CMK (cell line): ENCODE results near the gene SLC17A5.
"Not testable (repeated sequence)": the region's sequence is repeated elsewhere in the genome, so short reads cannot be mapped to it uniquely, and the experiment has no call there.

ENCODE experiments used
- DNase-seq: peaks from one replicate; pipeline ENCODE4 v3.0.0-alpha.2; 2010; ENCODE audit warnings: low read depth

Gene SLC17A5, protein sequence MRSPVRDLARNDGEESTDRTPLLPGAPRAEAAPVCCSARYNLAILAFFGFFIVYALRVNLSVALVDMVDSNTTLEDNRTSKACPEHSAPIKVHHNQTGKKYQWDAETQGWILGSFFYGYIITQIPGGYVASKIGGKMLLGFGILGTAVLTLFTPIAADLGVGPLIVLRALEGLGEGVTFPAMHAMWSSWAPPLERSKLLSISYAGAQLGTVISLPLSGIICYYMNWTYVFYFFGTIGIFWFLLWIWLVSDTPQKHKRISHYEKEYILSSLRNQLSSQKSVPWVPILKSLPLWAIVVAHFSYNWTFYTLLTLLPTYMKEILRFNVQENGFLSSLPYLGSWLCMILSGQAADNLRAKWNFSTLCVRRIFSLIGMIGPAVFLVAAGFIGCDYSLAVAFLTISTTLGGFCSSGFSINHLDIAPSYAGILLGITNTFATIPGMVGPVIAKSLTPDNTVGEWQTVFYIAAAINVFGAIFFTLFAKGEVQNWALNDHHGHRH

DNA sequence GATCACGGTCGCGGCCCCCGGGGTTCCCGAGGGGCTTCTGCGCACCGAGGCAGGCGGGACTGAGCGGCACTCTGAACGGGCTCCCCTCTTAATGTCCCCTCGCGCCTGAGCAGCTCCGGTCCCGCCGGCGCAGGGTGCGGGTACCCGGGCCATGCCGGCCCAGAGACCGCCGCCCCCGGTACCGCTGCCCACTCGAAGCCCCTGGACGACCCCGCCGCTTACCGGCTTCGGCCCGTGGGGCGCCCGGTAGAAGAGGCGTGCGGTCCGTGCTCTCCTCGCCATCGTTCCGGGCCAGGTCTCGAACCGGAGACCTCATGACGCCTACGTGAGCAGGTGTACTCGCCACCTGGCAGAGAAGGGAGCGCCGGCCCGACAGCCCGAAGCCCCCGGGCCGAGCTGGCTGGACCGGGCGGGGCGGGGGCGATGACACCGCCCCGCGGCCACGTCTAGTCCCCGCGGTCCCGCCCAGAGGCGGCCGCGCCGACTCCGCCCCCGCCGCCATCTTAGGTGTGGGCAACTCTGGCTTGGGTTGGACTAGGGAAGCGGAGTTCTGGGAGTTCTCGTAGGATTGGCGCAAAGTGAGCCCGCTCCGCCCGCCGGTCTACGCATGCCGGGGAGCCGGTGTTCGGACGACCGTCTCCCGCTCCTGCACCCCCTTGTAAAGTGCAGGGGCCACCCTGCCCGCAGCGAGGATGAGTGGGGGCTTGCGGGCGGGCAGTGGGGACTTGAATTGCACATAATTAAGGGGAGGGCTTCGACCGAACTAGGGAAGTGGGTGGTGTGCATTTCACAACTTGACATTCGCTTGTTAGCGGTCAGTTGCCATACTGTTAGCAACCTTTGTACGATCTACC lies at the start of gene SLC17A5:
Gene SLC17A5, minus strand, starts transcription at position 422 of the 854 bp plus-strand sequence. Its CDS starts 106 bp downstream, at position 316.
- DNase-seq: peak; percentile 66

DNA sequence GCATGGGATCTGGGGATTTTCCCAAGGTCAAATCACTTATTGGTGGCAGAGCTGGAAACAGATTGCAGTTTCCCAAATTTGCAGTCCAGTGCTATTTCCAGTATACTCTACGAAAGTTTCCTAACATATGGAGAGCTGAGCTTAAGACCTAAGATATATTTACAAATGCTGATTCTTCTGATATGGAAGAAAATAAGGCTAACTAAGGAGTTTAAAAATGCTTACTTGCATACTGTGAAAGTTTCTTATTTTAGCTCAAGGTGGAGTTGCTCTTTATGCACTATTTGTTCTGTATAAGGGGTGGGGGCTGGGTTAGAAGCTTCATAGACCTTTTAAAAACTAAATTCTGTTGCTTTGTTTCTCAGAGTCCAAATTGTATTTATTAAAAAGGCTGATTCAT lies 49.7 kb upstream of the SLC17A5 start:
- DNase-seq: no peak

DNA sequence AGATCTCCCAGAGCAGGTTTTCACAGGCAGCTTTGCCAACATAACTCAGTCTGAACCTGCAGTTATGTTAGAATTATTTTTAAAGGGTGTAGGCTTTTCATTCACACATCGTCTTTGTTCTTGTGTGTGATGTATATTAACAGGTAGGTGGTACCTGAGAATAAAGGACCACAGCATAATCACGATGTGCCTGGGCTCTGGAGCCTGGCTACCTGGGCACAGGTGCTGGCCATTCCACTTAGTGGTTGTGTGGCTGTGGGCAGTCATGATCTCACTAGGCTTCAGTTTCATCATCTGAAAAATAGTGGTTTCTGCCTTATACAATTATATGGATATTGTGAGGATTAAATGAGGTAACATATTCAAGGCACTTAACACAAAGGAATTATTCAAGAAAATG lies 48.7 kb upstream of the SLC17A5 start:
- no peak for DNase-seq

DNA sequence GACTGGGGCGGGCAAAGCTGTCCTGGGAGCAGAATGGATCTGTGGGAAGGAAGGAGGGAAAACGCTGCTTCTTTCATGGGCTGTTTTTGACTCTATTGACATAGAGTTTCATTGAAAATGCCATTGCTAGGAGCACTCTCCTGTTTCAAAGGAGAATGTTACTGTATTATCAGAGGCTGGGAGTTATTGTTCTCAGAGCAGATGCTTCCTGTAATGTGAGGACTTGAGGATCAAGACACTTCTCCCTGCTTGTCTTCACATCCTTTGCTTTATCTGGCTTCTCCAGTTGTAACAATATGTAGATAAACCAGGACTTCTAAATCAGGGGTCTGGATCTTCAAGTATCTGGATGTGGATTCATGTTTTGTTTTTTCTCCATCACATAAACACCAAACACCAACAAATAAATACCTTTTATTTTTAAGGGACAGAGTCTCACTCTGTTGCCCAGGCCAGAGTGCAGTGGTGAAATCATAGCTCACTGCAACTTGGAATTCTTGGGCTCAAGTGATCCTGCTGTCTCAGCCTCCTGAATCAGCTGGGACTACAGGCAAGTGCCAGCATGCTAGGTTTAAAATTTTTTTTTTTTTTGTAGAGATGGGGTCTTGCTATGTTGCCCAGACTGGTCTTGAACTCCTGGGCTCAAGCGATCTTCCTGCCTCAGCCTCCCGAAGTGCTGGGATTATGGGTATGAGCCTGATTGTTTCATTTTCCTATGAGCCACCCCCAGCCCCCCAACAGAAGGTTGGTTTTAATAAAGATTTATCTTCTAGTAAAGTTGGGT lies 46.1 kb upstream of the SLC17A5 start:
- DNase-seq: no peak

DNA sequence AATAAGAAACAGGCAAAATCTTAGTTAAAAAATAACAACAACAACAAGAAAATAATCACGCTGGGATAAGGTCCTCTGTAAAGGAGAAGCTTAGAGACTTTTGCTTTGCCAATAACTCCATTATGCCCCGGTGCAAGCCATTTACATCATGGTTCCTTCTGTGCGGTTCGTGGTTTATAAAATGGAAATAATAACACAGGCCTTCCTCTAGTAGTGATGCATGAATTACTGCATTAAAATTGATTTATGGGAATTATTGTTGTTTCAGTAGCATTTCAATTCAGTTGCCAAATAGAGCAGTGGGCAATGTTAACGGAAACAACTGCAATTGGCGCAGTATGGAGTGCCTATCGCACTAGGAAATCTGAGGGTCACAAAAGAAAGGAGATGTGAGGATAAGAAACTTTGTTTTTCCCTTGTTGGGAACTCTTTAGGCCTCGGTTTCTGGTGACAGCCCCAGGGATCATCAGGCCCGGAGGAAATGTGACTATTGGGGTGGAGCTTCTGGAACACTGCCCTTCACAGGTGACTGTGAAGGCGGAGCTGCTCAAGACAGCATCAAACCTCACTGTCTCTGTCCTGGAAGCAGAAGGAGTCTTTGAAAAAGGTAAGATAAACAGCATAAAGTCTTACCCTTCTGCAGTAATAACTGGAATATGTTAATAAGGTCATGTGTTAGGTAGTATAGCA lies 43.3 kb upstream of the SLC17A5 start:
- no peak for DNase-seq

DNA sequence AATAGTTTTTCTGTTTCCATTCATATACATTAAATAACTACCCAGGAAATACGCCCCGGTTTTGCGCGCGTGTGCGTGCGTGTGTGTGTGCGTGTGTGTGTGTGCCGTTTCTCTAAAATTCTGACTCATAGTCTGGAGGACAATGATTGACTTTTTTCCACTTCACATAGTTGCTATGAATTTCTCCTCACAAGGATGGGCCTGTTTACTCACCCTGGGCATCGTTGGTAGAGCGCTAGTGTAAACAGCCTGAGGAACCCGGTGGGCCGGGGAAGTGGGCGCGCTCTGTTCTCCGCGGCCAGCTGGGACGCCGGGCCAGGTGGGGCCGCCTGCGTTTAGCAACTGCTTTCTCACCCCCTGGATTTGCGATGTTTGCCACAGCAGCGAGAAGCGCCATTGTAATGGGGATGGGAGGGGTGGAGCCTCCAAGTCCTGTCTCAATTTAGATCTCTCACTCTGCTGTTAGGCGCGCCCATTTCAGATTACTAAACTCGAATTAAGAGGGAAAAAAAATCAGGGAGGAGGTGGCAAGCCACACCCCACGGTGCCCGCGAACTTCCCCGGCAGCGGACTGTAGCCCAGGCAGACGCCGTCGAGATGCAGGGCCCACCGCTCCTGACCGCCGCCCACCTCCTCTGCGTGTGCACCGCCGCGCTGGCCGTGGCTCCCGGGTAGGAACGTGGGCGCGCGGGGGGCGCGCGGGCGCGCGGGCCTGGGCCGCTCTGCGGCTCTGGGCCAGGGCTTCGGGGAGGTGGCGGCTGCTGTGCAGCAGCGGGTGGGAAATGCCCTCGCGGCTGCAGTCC lies 42.0 kb upstream of the SLC17A5 start, which contains the start of gene CD109:
Gene CD109, plus strand, starts transcription at position 585 of the 803 bp plus-strand sequence. Its CDS starts 13 bp downstream, at position 598.
- no peak for DNase-seq

DNA sequence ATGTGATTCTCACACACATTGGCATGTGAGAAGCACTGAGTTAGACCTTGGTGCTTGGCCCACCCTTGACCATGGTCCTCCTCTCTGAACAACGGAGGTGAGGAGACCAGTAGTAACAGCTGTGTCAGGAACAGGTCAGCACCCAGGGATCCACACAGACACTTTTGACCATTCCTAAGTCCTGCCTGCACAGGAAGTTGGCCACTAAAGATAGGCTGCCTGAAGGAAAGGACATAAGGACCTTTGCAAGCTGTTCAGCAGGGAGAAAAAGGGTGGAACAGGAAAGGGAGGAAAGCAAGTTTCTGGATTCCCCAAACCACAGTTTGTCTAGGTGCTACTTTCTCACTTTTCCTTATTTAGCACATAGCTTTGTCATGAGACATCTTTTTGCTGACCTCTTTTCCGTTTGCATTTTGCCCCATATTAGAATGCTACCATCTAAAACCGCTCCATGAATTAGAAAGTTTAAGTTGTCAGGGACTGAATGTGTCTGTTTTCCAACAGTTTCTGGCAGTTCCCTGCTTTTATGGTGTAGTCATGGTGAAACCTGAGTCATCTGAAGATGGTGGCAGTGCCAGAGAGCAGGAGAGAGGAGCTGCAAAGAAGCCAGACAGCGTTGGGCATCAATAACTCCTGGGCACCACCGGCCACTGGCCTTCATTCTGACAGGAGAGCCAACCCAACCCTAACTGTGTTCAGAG lies 41.1 kb upstream of the SLC17A5 start:
- no peak for DNase-seq

DNA sequence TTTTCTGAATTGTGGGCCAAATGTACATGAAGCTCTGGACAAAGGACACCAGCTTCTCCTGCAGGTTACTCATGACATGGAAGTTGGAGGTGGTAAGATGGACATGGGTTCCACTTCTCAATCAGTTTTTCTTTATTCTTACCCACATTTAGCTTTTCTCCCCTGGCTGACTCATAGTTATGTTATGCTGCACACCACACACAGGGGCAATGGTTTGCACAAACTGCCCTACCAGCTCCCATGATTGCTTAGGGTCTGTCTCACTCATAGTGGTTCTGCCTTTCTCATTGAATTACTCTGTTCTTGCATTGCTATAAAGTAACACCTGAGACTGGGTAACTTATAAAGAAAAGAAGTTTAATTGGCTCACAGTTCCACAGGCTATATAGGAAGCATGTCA lies 37.7 kb upstream of the SLC17A5 start:
- DNase-seq: no peak

DNA sequence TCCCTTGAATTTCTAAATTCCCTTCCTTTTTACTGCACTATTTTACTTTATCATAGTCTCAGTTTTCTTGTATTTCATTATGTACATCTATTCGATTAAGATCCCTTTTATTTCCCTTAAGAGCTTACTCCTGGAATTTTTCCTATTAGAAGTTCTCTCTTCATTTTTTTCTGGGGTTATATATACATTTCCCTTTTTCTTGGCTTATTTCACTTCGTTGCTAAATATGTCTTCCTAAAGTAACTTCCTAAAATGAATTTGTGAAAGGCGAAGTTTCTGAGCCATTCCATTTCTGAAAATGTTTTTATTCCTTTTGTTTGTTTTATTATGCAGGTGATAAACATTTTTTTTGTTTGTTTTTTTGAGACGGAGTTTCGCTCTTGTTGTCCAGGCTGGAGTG lies 36.3 kb upstream of the SLC17A5 start:
- DNase-seq: no peak

DNA sequence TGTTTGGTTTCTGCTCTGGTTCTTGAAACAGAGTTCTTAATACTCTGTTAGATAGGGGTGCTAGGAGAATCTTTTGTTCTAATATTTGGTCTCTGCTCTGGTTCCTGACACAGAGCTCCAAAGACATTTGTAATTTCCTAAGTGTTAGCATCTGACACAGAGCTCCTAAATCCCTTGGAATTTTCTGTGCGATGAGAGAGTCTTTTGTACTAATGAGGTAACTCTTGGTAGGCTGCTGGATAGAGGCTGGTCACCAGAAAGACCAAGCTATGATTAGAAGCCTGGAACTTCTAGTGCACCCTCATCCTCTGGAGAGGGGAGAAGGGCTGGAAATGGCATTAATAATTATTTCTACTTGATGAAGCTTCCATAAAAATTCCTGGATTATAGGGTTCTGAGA lies 34.6 kb upstream of the SLC17A5 start:
- DNase-seq: no peak

DNA sequence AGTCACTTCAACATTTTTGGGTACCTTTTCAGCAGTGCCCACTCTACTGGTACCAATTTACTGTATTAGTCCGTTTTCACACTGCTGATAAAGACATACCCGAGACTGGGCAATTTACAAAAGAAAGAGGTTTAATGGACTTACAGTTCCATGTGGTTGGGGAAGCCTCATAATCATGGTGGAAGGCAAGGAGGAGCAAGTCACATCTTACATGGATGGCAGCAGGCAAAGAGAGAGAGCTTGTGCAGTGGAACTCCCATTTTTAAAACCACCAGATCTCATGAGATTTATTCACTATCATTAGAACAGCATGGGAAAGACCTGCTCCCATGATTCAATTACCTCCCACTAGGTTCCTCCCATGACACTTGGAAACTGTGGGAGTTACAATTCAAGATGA lies 29.8 kb upstream of the SLC17A5 start:
- DNase-seq: not testable (repeated sequence)

DNA sequence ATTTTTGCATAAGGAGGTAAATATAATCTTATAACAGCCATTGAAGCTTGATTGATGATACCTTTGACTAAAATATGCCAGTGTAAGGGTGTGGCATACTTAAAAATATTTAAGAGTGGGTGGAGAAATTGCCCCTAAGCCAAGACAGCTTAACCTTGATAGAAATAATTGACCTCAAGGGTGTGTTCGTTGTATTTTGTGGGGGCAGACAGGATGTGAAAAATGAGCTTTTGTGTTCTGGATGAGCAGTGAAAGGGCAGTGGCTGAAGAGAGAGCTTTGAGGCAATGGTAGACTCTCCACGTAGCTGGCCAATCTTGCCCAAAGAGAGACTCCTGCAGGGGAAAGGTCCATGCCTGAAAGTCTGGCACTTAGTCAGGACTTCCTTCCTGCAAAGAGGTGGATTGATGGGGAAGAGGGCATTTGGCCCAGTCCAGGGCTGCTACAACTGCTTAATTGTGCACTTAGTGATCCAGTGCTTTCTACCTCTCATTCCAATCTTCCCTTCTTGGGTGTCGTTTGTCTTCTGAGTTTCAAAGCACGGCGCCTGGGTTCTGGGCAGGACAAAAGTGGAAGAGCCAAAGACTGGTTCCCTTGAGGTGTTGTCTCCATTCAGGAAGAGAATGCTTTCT lies 26.6 kb upstream of the SLC17A5 start:
- DNase-seq: no peak

DNA sequence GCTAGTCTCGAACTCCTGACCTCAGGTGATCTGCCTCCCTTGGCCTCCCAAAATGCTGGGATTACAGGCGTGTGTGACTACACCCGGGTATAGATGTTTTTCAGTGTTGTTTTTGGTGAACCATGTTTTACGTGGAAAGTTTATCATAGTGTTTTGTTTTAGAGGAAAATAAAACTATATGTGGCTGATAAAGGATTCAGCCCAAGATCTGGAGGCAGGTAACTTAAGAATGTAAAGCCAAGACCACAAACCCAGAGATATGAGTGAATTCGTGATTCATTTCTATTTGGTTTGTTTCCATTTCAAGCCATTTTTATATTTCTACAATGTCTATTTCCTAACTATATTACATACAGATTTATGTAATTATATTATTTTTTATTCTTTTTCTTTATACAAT lies 26.1 kb upstream of the SLC17A5 start:
- DNase-seq: not testable (repeated sequence)

DNA sequence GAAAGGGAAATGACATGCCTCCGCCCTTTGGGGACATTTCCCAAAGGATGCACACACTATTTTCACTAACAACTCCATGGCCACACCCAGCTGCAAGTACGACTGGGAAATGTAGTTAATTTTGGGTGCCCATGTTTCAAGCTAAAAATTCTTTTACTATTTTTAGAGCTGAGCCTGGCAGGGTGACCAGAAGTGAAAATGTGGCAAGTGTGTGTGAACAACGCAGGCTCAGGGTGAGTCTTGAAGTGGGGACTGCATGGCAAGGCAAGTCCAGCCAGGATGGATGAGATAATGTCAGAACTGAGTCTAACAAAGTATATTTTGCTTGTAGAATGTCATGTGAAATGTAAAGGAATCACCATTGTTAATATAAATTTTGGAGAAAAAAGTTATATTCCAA lies 25.2 kb upstream of the SLC17A5 start:
- no peak for DNase-seq

DNA sequence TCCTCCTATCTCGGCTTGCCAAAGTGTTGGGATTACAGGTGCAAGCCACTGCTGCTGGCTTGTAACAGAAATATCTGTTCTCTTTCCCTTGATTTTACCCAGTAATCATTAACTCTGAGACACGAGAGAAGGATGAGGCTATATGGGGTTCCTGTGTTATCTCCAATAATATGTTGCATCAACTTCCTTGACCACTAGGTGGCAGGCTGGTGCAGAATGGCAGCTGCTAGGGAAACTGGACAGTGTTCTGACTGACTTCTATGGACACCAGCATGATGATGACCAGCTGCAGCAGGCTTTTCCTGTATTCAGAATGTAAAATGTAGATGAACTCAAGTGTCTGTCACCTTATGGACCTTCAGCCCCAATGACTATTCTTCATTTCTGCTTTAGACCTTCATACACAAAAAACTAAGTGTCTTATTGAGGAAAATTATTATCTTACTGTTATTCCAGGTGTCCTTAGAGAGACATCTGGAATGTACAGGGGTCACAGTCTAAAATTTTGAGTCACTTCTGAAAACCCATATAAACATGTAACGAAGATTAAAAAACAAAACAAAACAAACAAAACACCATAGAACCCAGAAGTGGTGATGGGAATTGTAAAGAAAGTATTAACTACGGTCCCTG lies 21.8 kb upstream of the SLC17A5 start:
- peak; percentile 49 for DNase-seq

DNA sequence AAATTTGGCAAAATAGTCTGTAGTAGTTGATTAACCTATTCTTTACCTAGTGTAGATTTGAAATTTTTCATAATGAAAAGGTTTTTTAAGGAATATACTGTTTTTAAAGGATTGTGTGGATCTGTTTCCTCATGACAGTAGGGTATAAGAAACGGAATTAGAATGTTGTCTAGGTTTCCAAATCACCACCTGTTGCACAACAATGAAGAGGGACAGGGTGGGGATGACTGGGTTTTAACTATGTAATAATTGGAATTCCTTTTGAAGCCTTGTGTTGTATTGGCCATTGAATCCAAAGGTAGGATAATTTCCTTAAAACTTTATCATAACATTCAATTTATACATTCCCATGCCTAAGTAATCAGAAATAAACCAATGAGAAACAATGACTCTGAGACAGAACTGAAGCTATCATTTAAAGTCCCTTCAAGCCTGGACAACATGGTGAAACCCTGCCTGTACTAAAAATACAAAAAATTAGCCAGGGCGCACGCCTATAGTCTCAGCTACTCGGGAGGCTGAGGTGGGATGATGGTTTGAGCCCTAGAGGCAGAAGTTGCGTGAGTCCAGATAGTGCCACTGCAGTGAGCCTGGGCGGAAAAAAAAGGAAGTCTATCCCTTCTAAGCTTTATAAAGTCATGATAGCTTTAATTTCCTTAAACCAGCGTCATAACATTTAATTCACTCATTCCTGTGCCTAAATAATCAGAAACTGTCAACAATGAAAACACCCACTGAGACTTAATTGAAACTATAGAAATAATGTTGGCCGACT lies 18.3 kb upstream of the SLC17A5 start:
- no peak for DNase-seq

DNA sequence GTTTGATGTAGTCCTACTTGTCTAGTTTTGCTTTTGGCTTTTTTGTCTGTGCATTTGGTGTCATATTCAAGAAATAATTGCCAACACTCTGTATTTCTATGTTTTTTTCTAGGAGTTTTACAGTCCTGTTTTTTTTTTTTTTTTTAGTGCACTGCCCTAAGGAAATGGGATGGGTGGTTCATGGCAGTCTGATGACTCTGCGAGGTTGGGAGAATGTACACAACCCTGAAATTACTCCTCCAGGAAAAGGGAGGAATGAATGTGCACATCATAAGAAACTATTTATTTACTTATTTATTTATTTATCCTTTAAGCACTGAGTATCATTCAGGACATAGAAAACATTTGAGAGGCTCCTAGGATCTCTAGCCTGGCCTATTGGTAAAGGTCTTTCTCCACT lies 15.2 kb upstream of the SLC17A5 start:
- DNase-seq: no peak

DNA sequence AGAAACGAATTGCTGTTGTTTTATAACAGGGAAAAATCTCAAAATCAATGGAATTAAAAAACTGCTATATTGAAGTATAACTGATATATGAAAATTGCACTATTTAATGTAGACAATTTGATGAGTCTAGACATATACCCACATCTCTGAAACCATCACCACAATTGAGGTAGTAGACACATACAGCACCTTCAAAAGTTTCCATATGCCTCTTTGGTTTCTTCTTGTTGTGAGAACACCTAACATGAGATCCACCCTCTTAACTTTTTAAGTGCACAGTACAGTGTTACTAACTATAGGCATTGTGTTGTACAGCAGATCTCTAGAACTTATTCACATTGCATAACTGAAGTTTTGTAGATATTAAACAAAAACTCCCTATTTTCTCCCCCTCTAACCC lies 14.0 kb upstream of the SLC17A5 start:
- DNase-seq: no peak
